ENCODE measurements around the gene CLN6. TPM values are rescaled to one million over a fixed set of nuclear protein-coding genes. Genes with fewer than 3 reads are reported as not detected.

The CLN6 gene
- total RNA-seq, 1 experiment from 2014 or later, result 31.4 TPM

- Mint-ChIP-seq H3K4me3 (ENCODE audit: unreplicated experiment) (no peak overlapping the region), H3K27me3 (ENCODE audit: insufficient read depth, unreplicated experiment) (no peaks in the 10 kb centered on the region), H3K4me1 (ENCODE audit: insufficient read depth, unreplicated experiment) (peaks cover 29% of the 10 kb centered on the region), H3K9me3 (ENCODE audit: unreplicated experiment) (no peaks in the 10 kb centered on the region), H3K36me3 (ENCODE audit: insufficient read depth, unreplicated experiment) (peaks cover 94% of the 10 kb centered on the region), H3K27ac (ENCODE audit: low read depth, unreplicated experiment) (no peak overlapping the region)
- no peak for DNase-seq (ENCODE audit: unreplicated experiment)
- ChIA-PET CTCF (interaction anchor here (0.8 to 1.3 kb wide), 3 partner anchors 26 to 321 kb away, joined by 3 read pairs; no protein-coding TSS in a partner anchor), POLR2A (interaction anchor here (0.6 to 1.8 kb wide), 6 partner anchors 8 to 44 kb away, joined by 3 to 9 read pairs (median 4); no protein-coding TSS in a partner anchor)
- intact Hi-C loops (cut with micrococcal nuclease), result no loop called here
- BruUV-seq (replicated peaks), result no TSS peak
- no peak for TF ChIP-seq CTCF (IDR thresholded peaks at IDR 0.05; ENCODE audit: unreplicated experiment)
These were observed 44.7 kb downstream of the CLN6 start for GRCh38 chr15:68184616-68185480.

GRCh38 chr15:68183616-68184315 lies 45.8 kb downstream of the CLN6 start:
- no peak overlapping the region for H3K4me3 Mint-ChIP-seq (ENCODE audit: unreplicated experiment)
- no TSS peak for BruUV-seq (replicated peaks)
- intact Hi-C loops (cut with micrococcal nuclease), result no loop called here
- H3K9me3 Mint-ChIP-seq (ENCODE audit: unreplicated experiment), result no peaks in the 10 kb centered on the region
- H3K36me3 Mint-ChIP-seq (ENCODE audit: insufficient read depth, unreplicated experiment), result peaks cover 94% of the 10 kb centered on the region
- no peak overlapping the region for H3K27ac Mint-ChIP-seq (ENCODE audit: low read depth, unreplicated experiment)
- POLR2A ChIA-PET, result interaction anchor here (0.6 to 1.1 kb wide), 5 partner anchors 9 to 1058 kb away, joined by 3 to 4 read pairs (median 3); no protein-coding TSS in a partner anchor
- no peak for TF ChIP-seq CTCF (IDR thresholded peaks at IDR 0.05; ENCODE audit: unreplicated experiment)
- peak; percentile 30 for DNase-seq (ENCODE audit: unreplicated experiment)
- H3K27me3 Mint-ChIP-seq (ENCODE audit: insufficient read depth, unreplicated experiment), result no peaks in the 10 kb centered on the region
- CTCF ChIA-PET, result interaction anchor here (0.6 to 0.8 kb wide), 2 partner anchors 320 to 684 kb away, joined by 3 read pairs; no protein-coding TSS in a partner anchor
- H3K4me1 Mint-ChIP-seq (ENCODE audit: insufficient read depth, unreplicated experiment), result peaks cover 25% of the 10 kb centered on the region

- intact Hi-C loops (cut with micrococcal nuclease), result no loop called here
- ChIA-PET CTCF (interaction anchor here (0.6 kb wide), 1 partner anchor 15 kb away, joined by 3 read pairs; no protein-coding TSS in a partner anchor), POLR2A (no interaction called here)
- Mint-ChIP-seq H3K4me1 (ENCODE audit: insufficient read depth, unreplicated experiment) (peaks cover 6% of the 10 kb centered on the region), H3K36me3 (ENCODE audit: insufficient read depth, unreplicated experiment) (peaks cover 91% of the 10 kb centered on the region), H3K27me3 (ENCODE audit: insufficient read depth, unreplicated experiment) (no peaks in the 10 kb centered on the region), H3K9me3 (ENCODE audit: unreplicated experiment) (no peaks in the 10 kb centered on the region), H3K27ac (ENCODE audit: low read depth, unreplicated experiment) (no peak overlapping the region), H3K4me3 (ENCODE audit: unreplicated experiment) (no peak overlapping the region)
- TF ChIP-seq CTCF (IDR thresholded peaks at IDR 0.05; ENCODE audit: unreplicated experiment), result no peak
- DNase-seq (ENCODE audit: unreplicated experiment), result no peak
- no TSS peak for BruUV-seq (replicated peaks)
These were observed 51.8 kb downstream of the CLN6 start for GRCh38 chr15:68177742-68178141.

GRCh38 chr15:68176601-68177000 lies 52.9 kb downstream of the CLN6 start:
- POLR2A ChIA-PET, result interaction anchor here (1.9 to 2.5 kb wide), 2 partner anchors 9 to 15 kb away, joined by 4 to 9 read pairs; no protein-coding TSS in a partner anchor
- H3K9me3 Mint-ChIP-seq (ENCODE audit: unreplicated experiment), result no peaks in the 10 kb centered on the region
- intact Hi-C loops (cut with micrococcal nuclease), result no loop called here
- H3K36me3 Mint-ChIP-seq (ENCODE audit: insufficient read depth, unreplicated experiment), result peaks cover 93% of the 10 kb centered on the region
- no peak for TF ChIP-seq CTCF (IDR thresholded peaks at IDR 0.05; ENCODE audit: unreplicated experiment)
- no peak overlapping the region for H3K4me3 Mint-ChIP-seq (ENCODE audit: unreplicated experiment)
- DNase-seq (ENCODE audit: unreplicated experiment), result no peak
- CTCF ChIA-PET, result interaction anchor here (0.7 to 1.4 kb wide), 2 partner anchors 18 to 710 kb away, joined by 3 to 7 read pairs; no protein-coding TSS in a partner anchor
- H3K27ac Mint-ChIP-seq (ENCODE audit: low read depth, unreplicated experiment), result no peak overlapping the region
- no peaks in the 10 kb centered on the region for H3K27me3 Mint-ChIP-seq (ENCODE audit: insufficient read depth, unreplicated experiment)
- peaks cover 6% of the 10 kb centered on the region for H3K4me1 Mint-ChIP-seq (ENCODE audit: insufficient read depth, unreplicated experiment)
- no TSS peak for BruUV-seq (replicated peaks)
